GM19455 (cell line): ENCODE measurements around the gene BACH2.
"Not testable (repeated sequence)": the region's sequence is repeated elsewhere in the genome, so short reads cannot be mapped to it uniquely, and the experiment has no call there.

ENCODE experiments used
- ATAC-seq: cut with Tn5 transposase; IDR thresholded peaks from one replicate; pipeline ENCODE4 v1.9.1; 2021; ENCODE audit not compliant: unreplicated experiment

The BACH2 gene

DNA sequence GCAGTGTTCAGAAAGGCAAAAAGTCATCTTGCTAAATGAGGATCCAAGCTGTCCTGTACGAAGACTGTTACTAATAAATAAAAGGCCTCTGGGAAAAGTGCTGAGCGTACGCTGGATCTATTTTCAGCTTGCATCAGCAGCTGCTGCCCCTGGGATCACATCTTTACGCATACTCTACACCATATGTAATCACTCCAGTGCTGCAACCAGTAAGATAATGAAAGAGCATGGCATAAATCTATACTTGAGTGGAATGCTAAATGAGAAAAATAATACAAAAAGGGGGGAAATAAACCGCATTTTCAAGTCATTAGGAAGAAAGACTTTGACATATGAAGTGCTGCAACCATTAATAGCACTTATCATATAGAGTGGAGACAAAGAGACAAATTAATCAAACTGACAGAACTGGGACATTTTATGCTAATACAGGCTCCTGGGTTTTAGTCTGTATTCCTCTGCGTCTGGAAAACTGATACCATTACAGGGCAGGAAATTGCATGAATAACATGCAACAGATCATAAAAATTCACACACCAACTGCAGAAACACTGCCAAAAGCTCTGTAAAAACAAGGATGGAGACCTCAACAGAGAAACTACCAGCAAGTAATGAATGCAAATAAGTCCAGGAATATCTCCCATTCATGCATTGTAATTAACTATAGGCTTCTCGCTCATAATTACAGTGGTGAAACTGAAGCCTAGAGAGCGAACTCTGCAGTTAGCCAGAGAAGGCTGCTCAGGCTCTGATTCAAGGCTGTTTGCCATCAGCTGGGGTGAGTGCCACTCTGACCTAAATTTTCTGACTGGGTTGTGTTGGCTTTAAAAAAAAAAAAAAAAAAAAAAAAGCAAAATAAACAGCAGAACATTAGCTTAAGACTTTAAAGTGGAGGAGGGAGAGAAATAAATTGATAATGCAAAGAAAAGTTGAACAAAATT lies 318.6 kb downstream of the BACH2 start:
- no peak for ATAC-seq

DNA sequence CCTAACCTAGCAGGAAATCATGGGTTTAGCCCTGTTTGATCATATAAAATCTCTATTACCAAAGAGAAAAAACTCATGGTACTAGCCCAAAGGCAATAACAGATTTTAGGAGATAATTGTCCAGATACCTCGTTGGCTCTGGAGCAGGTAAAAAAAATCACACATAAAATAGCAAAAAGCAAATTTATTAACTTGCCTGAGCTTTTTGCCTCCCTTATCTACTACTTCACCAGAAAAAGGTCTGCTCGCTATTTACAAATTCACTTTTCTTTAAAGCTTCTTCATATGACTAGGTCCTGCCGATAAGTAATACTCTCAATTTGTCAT lies 320.0 kb downstream of the BACH2 start:
- ATAC-seq = no peak

DNA sequence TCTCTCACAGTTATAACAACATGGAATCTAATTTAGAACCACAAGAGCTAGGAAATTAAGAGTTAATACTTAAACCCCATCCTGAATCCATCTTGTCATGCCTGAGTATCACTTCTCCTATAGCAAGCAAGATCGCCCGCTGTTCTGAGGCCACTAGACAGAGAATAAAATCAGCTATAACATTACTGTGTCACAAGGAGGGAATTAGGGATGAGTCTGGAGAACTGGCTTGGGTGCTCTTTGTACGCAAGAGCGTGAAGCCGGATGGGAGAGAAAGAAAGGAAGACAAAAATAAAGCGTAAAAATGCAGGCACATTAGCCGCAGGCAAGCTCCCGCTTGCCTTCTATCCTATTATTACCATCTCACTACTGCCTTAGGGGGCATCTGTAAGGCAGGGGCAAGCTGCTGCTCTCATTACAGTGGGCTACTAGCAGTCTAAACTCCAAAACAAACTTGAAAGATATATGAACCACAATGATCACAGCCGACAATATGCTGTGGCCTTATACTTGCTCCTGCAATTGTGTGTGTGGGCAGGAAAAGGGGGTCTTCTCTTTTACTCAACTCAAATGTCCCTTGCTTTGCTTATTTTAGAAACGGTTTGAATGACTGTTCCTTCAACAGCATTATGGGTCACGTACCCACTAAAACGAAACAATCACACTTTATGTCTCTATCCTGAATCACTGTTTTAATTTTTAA lies 320.5 kb downstream of the BACH2 start:
- ATAC-seq = no peak

DNA sequence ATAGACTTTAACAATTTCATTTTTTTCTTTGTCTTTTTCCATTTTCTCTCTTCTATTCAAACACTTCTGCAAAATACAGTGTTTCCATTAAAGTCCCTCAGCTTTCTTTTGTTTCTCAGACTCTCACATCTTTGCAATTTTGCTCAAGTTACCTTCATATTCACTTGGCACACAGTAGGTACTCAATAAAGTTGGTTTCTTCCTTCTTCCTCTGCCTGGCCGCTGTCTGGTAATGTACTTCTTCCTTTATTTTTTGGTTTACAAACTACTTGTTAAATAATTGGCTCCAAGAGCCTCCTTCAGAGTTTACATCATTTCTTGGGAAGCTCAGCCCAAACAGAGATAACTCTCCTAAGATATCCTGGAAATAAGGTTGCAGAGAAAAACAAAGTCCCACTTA lies 321.3 kb downstream of the BACH2 start:
- ATAC-seq = no peak

DNA sequence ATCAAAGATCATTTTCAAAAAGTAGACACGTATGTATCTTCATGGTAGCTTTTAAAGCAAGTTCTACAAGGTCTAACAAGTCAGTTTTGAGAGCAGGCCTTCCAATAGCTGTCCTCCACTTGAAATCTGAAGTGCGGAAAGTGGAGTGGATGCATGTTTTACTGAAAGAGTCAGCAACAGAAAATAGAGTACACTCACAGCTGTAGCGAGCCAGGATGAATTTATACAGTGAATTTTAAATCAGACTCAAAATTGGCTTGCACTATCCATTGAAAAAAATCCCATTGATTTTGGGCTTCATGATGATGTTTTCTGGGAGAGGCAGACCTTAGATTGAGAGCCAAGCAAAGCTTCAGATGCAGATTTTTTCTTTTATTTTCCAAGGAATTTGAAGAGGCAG lies 321.8 kb downstream of the BACH2 start:
- ATAC-seq = no peak

- no peak for ATAC-seq
Observed at GRCh38 chr6:89972025-89972381, 324.6 kb downstream of the BACH2 start.

DNA sequence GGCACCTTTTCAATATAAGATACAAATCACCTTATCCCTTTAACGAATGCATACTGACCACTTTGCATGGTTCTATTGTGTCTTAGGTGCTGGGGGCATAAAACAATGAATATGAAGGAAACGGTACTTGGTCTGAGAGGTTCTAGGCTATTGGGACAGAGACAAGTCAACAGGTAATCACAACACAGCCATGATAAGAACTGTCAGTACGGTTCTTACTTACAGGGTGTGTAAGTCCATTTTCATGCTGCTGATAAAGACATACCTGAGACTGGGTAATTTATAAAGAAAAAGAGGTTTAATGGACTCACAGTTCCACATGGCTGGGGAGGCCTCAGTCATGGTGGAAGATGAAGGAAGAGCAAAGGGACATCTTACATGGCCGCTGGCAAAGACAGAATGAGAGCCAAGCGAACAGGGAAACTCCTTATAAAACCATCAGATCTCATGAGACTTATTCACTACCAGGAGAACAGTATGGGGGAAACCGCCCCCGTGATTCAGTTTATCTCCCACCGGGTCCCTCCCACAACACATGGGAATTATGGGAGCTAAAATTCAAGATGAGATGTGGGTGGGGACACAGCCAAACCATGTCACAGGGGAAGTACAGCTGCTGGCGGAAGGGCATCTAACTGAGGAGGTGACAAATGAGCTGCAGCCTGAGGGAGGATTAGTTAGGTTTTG lies 325.2 kb downstream of the BACH2 start:
- ATAC-seq = not testable (repeated sequence)

DNA sequence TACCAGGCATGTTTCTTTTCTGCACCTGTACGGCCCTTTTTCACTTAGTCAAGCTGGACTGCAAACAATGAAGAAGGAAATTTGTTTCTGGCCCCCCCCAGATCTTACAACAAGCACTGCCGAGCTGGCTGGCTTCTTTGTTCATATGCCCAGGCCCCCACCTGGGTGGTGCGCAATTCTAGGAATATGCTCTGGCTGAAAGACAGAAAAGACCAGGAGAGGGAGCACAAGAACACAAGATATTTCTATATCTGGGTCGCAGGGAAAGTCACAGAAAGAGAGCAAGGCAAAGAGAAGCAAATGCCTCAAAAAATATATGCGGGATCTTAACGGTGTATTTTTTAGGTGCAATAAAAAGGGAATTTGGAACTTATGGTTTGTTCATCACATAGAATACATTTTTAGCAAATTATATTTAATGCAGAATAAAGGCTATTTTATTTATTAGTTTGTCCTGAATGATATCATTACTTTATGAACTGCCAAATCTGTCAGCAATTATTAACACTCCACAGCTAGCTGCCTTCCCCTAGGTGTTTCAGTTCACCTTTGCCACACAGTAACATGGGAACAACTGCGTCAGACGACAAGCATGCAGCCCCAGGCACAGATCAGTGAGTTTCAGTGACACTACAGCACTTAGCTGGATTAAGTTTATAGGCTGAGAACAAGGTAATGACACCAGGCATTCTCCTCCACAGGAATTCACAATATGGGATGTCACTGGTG lies 325.9 kb downstream of the BACH2 start:
- ATAC-seq = no peak

DNA sequence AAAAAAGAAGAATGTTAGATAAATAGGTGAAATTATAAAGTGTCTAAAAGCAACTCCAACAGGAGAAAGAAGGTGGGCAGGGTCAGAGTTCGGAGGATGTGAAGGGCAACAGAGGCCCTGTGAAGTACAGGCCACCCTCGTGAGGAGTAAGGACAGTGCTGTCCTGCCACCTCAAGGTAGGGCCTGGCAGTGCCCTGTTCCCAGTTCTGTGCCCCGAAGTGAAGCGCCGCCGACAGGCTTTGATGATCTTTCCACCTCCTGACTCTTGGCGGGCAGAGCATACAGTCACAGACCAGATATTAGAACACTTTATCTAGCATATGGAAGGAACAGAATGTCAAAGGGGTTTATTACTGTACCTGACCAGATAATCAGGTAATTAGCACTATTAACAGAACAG lies 326.6 kb downstream of the BACH2 start:
- no peak for ATAC-seq

- ATAC-seq = no peak
Observed at GRCh38 chr6:89966913-89967312, 329.7 kb downstream of the BACH2 start.

DNA sequence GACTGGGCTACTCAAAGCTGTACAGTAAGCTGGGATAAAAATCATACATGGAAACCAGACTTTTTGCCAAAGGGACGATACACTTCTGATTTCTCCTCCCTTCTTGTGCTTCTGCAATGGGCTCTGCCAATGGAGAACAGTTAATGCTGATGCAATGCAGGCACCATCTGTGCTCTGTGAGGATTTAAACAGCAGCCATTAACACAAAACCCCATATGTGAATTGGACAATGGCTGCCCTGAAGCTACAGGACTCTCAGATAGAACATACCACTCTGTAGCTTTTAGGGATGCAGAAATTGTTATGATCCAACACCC lies 330.5 kb downstream of the BACH2 start:
- no peak for ATAC-seq

DNA sequence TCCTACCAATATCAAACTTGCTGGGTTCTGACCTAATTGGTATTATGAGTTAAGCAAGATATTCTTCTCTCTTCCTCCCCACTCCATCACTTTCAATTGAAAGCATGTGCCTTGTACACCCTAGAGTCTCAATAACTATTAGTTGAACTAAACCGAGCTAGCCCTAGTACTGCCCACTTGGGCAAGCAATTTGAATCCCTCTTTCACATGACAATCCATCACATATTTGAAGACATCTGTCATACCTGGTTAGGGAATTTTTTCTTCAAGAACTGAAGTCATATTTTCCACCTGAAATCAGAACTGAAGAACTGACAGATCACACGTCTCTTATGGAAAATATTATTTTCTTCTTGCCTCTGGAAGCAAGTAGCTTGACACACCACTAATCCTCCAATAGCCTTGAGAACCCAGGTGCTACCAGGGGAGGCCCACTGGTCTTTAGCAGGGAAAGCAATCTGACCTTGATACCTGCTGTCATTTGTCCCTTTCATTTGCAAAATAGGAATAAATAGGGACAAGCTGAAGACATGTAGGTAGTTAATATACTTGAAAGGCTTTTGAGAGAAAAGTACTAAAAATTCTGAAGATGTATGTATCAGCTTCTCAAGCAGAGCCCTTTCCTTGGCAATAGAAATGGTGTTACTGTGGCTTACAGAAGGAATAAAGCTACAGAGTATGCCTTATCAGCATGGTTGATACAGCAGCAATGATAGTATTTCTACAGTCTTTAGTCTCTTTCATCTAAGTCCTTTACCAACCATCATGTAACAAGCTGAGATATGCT lies 331.0 kb downstream of the BACH2 start:
- ATAC-seq = no peak

DNA sequence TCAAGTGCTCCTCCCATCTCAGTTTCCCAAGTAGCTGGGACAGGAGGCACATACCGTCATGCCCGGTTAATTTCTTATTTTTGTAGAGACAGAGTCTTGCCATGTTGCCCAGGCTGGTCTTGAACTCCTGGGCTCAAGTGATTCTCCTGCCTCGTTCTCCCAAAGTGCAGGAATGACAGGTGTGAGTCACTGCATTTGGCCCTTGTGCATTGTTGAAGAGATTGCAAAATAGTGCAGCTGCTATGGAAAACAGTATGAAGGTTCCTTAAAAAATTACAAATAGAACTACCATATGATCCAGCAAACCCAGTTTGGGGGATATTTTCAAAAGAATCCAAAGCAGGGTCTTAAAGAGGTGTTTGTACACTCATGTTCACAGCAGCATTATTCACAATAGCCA lies 333.3 kb downstream of the BACH2 start:
- ATAC-seq = no peak

- no peak for ATAC-seq
Observed at GRCh38 chr6:89961481-89961880, 335.2 kb downstream of the BACH2 start.

DNA sequence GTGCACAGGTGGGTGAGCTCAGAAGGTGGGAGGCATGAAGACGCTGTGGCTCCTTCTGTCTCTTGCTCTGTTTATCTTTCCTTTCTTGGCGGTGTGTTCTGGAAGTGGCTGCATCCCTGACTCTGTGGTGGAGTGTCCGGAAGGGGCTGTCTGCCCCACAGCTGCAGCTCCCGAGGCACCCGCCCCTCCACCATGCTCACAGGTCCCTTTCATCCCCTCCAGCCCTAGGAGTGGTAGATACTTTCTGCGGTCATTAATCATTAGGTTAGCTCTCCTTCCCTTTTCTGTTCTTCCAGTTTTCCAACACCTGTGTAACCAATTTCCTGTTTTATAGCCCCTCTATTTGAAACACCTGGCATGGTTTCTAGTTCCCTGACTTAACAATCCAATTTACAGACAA lies 336.8 kb downstream of the BACH2 start:
- ATAC-seq = no peak

GRCh38 chr6:89956182-89956581 lies 340.5 kb downstream of the BACH2 start:
- no peak for ATAC-seq

- ATAC-seq = no peak
Observed at GRCh38 chr6:89955364-89955763, 341.3 kb downstream of the BACH2 start.

GRCh38 chr6:89954721-89955148 lies 341.9 kb downstream of the BACH2 start:
- ATAC-seq = no peak

- no peak for ATAC-seq
Observed at GRCh38 chr6:89952686-89953085, 344.0 kb downstream of the BACH2 start.

GRCh38 chr6:89952105-89952671 lies 344.5 kb downstream of the BACH2 start:
- ATAC-seq = no peak
